NK-92 treated with Interleukin-12 subunit alpha and Interleukin-12 subunit beta, amount 100 ng/mL, for 24 hours (cell line): ENCODE results near the gene BACH2.
"Not testable (repeated sequence)": the region's sequence is repeated elsewhere in the genome, so short reads cannot be mapped to it uniquely, and the experiment has no call there.

Experiments
- DNase-seq: peaks from one replicate; lab custom pipeline; 2025; lab: John Stamatoyannopoulos, UW

Gene BACH2

DNA sequence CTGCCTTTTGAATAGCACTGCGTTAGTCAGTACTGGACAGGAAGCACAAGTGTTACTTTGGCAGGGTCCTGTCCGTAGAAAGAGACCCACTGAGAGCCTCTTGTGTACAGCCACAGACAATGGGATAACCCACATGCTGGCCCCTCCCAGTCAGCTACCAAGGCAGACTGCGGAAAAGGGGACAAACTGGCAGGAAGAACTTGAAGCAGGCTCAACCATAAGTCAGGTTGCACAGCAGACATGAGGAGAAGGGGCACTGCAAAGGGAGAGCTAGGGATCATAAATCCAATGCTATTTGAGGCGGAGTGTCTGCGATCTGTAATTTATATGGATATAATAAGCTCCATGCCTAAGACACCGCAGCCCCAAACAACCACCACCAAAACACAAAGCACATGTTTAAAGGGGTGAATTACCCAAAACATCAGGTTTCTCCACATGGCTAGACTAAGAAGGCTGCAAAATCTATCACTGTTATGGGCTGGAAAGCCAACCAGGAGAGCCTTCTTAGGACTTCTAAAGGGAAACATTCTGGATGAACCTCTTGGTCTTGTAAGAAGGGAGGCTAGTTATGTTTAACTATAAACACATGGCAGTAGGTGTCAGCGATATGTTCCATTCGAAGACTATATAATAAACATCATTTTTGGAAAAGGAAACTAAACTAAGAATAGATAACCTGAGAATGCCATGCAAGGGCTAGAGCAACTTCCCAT lies 141.7 kb downstream of the BACH2 start:
- DNase-seq = no peak

DNA sequence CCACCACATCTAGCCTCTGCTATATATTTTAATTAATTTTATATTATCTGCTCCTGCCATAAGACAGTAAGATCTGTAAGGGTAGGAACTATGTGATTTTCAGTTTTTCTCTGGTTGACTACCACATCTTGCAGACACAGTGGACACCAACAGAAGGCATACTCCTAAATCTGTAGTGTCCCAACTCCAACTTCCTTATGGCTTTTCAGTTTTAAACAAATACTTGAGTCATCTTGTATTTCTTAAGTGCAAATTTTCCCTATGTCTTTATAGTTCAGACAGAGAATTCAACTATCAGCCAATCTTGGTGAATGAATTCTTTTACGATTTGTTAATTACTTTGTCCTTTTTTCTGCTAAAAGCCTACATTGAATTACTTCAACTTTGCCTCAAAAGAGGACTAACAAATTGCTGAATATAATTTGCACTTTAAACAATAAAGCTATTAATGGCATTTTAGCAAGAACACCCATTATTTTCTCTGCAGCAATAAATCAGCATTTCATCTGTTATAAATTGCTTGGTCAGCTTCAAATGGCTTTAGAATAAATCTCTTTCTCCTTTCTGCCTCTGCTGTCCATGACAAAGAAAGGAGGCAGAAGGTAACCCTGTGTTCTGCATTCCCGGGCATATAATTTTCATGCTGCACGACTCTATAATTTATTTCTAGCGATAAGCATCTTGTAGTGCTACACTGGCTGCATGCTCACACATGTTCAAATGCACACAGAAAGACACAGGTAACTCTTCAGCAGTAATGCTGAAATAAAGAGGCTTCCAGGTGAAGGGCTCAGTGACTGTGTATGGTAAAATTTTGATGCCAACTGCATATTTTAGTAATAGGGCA lies 144.8 kb downstream of the BACH2 start:
- no peak for DNase-seq

DNA sequence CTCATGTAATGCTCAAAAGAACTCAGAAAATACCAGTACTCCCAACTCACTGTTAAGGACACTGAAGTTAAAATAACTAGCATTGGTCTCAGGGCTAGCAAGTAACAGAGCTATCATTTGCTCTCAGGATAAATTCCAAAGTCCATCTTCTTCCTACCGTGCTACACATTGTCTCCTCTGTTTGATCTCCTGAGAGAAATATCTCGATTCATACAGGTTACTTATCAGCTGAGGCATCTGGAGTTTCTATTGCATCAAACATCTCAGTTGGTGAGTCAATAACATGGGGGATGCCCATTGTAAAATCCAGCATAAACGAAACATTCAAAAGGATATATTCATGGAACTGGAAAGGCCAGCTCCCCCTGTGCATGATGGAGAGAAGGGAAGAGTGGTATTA lies 147.4 kb downstream of the BACH2 start:
- no peak for DNase-seq

DNA sequence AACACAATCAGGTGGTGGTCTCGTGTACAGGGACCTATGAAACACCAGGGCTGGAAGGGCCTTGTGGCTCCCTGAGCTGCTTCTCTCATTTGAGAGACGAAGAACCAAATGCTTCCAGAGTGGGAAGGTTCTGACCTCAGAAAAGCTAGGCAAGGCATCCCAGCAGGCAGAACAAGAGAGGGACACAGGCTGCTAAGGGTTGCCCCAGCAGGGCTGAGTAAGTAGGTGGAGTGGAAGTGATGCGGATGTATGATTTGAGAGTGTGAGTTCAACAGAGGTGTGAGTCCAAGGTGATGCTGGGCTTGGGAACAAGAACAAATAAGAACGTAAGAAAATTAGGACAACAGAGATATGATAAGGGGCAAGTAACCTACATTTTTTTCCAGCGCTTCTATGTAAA lies 147.8 kb downstream of the BACH2 start:
- DNase-seq = no peak

DNA sequence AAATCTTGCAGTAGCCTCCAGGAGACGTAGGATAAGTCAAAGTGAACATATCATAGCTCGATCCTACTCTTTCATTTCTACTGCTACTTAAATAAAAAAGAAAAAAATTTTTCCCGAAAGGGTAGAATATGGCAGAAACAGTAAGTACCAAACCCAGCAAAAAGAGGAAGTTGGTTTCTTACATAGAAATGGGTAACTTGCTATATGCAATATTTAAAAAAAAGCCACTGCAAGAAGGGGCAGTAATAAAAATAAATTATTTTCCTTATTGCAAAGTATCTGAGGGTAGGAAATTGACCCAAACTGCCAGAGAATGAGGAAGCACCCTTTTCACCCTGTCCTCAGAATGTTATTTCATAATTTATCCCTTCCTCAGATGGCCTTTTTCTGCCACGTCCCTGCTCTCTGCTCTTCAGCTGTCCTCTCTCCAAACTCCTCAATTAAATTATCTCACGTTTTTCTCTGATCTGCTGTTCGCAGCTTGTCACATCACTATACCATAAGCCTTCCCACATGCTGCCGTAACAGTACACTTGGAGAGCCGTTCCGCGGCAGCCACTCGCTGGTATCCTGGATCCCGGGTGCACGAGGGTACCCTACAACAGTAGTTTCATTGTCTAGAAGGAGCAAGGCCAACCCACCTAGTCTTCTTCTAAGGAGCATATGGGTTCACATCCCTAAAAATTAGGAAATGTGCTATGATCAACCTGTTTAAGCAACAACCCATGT lies 149.6 kb downstream of the BACH2 start:
- no peak for DNase-seq

DNA sequence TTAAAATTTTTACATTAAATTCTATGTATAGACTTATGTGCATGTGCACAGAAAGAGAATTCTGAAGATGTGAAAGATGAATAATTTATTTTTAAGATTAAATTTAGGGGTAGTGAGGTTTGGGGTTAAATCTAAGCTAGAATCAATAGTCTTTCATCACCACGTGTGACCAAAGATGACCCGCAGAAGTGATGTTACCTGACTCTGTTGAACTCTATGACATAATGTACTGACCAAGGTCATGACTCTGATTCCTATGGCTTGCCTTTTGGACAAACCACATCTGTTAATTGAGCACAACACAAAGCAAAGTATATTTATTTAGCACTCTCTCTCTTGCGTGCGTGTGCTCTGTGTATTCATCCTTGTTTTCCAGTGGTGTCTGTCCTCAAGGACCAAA lies 150.6 kb downstream of the BACH2 start:
- no peak for DNase-seq

DNA sequence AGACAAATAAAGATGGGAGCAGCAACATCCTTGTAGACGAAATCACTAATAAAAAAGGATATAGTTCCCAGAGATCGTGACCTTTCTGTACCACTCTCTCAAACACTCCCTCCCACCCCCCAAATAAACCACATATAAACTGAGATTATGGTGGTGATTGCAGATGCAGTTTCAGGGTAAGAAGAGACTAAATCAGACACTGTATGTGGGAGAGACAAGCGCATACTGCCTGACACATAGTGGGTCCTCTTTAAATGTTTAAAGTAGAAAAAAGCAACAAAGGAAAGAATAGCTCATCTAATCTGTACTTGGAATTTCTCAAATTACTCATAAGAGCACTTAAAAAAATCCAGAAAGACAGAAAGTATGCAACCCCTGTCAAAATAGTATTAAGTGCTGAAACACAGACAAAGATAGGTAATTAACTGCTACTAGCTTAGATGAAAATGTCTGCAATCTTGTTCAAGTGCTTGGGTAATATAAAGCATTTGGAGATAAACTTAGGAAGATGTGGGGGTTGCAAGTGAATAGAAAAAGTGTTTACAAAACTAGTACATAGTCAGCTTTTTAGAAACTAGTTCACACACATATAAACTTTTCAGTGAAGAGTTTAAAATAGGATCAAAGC lies 151.6 kb downstream of the BACH2 start:
- DNase-seq = no peak

DNA sequence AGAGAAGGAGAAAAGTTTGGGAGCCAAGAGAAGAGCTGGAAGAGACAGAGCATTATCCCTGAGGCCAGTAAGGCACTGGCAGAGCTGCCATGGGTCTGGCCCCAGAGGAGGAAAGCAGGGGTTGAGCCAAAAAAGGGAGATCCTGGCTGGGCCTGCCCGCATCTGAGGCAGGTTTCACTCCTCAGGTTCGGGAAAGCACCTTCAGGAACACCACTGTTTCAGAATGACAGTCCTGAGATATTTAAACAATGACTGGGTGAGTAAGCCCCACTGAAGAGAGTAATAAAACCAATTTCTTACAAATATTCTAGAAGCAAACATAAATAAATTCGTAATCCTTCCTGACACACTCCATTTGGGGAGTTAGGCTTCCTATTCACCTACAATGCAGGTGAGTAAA lies 152.2 kb downstream of the BACH2 start:
- no peak for DNase-seq

DNA sequence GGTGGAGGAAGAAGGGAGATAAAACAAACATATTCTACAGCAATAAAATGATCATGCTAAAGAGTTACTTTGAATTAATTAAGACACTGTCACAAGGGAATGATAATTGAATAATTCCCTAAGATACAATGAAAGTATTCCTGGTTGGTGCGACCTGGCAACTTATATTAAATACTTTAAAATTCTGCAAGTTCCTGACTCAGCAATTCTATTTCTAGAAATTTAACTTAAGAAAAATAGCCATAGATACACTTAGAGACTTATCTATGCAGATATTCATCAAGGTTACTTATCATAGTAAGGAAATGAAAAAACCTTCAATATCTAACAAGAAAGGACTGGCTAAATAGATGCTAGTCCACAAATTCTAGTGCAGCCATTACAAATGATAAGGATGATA lies 156.0 kb downstream of the BACH2 start:
- no peak for DNase-seq

DNA sequence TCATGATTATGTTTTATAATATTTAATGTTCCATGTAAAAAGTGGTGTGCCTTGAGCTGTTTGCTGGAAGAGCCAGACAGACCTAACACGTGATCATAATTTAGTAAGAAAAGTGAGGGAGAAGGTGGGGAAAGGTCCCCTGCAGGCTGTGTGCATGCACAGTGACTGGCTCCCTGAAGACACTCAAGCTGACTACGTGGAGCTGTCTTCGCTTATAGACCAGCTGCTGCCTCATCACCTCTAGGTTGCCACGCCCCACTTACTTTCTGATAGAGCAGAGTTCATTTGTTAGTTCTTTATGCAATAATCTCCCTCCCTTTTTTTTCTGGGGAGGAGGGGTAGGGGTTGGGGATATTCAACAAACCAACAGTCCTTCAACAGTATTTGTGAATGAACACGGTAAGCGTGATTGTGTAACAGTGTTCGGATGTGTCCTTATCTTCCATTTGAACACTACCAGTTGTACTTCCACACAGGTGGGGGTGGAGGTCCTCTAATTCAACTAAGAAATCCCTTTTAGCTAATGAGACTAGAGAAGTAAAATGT lies 157.3 kb downstream of the BACH2 start:
- no peak for DNase-seq

DNA sequence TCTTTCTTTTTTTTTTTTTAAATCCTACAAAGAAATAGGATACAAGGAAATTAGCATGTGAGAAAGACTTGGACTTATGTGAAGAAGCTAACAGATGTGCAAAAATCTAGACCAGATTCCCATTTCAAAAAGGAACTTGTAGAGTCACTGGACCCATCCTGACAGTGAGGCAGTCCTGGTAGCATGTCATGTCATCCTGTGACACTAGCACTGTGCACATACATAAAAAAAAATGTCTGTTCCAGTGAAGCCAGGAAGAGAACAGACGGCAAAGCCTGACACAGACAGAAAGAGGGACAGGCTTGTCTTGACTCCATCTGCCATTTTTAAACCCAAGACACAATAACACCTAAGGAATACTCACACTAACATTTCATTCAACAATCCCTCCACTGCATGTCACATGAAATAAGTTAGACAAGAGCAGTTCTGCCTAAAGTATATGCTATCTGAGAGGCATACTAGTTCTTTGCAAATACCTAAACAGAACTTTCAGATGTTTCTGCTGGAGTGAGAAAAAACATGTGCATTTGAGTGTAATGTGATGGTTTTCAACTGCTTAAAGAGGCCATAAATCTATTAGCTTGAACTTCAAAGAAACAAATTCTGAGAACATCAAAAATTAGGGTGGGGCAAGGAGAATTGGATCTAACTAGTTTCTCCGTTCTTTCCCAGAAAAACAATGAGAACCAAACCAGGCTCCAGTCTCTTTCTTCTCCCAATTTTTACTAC lies 159.6 kb downstream of the BACH2 start:
- DNase-seq = no peak

DNA sequence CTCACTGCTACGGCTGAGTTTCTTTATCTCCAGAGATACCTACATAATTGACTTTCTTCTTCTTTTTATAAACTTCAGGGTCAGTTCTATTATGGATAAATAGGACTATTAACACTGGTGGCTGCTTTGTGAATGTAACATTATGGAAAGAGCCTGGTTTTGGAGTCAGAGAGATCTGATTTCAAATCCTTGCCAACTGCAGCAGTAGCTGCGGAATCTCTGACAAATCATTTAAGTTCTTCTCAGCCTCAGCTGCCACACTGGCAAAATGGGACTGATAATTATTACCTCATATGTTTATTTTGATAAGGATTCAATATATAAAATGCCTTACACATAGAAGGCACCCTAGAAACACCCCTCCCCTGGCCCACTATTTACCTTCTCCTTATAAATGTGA lies 160.5 kb downstream of the BACH2 start:
- DNase-seq = no peak

DNA sequence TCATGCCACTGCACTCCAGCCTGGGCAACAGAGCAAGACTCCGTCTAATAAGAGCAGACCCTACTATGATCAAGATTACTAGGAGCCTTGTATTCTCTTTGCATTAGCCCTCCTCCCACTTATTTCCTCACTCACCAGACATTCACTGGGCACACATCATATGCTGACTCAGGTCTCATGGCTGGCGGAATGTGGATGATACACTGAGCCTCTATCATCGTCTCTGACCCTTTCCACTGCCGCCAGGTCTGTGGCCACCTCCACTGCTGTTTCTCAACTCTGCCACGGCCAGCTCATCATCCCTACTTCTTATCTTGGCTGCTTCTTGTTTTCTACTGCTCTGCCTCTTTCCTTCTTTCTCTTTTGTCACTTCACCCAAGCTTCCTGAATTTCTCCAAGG lies 161.0 kb downstream of the BACH2 start:
- no peak for DNase-seq

DNA sequence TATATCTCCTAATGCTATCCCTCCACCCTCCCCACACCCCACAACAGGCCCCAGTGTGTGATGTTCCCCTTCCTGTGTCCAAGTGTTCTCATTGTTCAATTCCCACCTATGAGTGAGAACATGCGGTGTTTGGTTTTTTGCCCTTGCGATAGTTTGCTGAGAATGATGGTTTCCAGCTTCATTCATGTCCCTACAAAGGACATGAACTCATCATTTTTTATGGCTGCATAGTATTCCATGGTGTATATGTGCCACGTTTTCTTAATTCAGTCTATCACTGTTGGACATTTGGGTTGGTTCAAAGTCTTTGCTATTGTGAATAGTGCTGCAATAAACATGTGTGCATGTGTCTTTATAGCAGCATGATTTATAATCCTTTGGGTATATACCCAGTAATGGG lies 163.0 kb downstream of the BACH2 start:
- DNase-seq = not testable (repeated sequence)

DNA sequence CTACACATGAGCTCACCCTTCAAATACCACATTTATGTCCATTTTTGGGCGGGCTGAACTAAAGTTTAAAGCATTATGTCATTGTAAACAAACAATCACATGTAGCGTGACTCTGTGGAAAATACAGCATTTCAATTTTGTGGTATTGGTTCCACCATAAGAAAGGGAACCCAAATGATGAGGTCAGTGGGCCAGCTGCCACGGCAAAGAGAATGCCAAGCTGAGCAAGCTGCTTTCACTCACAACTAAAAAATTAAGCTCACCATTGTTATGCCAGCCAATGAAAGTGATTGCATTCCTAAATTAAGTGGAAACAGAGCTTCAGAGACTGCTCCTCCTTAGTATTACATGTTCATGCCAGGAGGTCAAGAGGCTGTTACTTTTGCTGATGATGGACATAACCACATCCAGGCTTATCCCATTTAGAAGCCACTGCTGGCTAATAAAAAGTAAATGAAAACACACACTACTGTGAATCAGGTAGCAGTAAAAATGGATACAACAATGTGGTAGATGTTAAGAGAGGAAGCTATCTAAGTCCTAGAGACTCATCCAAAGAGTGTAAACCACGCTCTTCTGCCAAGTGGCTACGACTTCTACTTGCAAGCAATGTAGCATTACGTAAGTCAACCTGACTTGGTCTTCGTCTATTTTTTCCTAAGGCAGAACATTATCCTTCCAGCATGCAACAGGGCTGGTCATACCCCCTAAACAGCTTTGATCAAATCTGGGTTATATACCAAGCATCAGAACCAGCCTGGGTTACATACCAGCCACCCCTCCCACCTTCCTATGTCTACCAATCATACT lies 164.8 kb downstream of the BACH2 start:
- DNase-seq = no peak

DNA sequence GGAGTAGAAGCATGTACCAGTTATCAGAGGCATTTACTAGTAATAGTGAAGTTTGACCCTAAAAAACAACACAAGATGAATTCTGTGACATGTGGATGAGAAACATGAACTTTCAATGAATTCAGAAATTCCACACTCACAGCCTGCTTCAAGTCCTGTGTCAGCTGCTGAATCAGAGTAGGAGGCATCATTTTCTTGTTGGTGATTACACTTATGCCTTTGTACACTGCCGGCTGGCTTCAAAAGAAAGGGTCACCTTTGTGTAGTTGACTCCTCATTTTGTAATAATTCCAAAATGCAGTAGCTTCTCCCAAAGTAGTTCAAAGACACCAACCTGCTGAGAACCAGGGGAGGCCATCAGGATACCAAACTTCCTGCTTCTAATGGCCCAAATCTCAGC lies 165.5 kb downstream of the BACH2 start:
- no peak for DNase-seq

DNA sequence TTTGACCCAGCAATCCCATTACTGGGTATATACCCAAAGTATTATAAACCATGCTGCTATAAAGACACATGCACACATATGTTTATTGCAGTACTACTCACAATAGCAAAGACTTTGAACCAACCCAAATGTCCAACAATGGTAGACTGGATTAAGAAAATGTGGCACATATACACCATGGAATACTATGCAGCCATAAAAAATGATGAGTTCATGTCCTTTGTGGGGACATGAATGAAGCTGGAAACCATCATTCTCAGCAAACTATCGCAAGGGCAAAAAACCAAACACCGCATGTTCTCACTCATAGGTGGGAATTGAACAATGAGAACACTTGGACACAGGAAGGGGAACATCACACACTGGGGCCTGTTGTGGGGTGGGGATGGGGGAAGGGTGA lies 168.0 kb downstream of the BACH2 start:
- DNase-seq = not testable (repeated sequence)

DNA sequence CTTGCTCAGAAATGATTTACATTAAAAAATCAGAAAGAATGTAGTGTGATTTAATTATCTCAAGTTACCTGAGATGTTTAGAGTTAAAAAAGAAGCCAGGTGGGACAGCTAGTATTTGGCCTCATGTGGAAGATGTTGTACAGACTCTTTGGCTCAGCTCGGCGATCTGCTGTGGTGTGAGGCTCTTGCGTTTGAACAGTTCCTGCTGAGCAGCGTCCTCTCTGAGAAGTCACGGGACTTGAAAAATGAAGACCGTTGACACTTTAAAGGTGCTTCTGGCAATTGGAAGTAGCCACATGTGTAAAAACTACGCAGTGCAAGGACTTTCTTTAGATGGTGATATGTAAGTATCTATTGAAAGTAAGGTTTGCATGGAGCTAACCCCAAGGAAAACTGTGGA lies 169.0 kb downstream of the BACH2 start:
- no peak for DNase-seq

DNA sequence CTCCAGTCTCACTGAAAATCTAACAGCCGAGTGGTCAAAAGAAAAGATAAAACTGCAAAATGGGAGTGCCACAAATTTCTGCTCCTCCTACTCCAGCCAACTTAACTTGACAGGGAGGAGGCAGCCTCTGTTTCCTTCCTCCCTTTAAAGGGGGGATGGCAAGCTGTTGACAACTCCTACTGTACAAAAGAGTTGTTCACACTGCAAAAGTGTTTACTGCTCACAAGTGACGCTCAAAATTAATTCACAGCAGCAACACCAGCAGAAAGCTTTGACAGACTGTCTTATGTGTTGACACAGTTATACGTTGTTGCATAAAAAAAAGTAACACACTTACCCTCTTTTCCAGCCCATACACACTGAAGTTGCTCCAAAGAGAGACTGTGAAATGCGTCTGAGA lies 169.8 kb downstream of the BACH2 start:
- DNase-seq = no peak

DNA sequence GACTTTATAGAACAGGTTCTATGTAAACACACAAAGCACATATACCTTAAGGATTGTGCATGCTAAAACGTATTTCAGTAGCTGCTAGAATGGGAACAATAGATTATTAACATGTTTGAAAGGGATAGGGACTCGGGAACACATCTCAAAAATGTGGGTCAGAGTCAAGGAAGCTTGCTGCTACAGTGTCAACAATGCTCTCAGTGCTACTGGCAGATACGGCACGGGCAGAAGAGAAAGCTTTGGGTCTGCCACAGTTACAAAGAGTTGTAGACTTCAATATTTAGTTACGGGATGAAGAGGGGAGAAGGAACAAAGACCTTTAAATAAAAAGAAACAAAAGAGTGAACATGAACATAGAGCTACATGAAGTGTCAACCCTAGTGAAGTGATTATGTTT lies 170.5 kb downstream of the BACH2 start:
- DNase-seq = no peak
